OCI-LY3 (cell line): ENCODE measurements around the gene MACROD2.

ENCODE experiments used
- H2AFZ ChIP-seq: fragments of 200-600, 300-600 bp; shearing (Covaris generic); 2 replicates; pipeline ENCODE4 v1.6.0; 2014; ENCODE audit warnings: antibody characterized with exemption, low read depth, low read length
- H3K27ac ChIP-seq: fragments of 200-600, 300-600 bp; sonication (generic); 2 replicates; pipeline ENCODE4 v1.5.1; 2014; ENCODE audit warnings: mild to moderate bottlenecking, low read length, moderate library complexity, mixed read lengths
- H3K27me3 ChIP-seq: fragments of 200-600, 300-600 bp; sonication (generic); 2 replicates; pipeline ENCODE4 v1.6.1; 2014; ENCODE audit warnings: low read depth, low read length, mixed read lengths
- H3K36me3 ChIP-seq: fragments of 200-600, 300-600 bp; sonication (generic); replicated peaks from 2 replicates; pipeline ENCODE3; 2014; ENCODE audit warnings: low read depth, low read length, mixed read lengths
- H3K4me1 ChIP-seq: fragments of 300-600, 200-600 bp; sonication (generic); 2 replicates; pipeline ENCODE4 v1.6.1; 2014; ENCODE audit warnings: low read length, mixed read lengths
- H3K4me2 ChIP-seq: fragments of 200-600, 300-600 bp; sonication (generic); 2 replicates; pipeline ENCODE4 v1.6.1; 2014; ENCODE audit warnings: low read length, mixed read lengths
- H3K4me3 ChIP-seq: fragments of 300-600, 200-600 bp; sonication (generic); 2 replicates; pipeline ENCODE4 v1.5.1; 2014; ENCODE audit warnings: antibody characterized with exemption, mild to moderate bottlenecking, low read length, moderate library complexity
- H3K79me2 ChIP-seq: fragments of 300-600, 200-600 bp; shearing (Covaris generic); 2 replicates; pipeline ENCODE4 v1.6.1; 2014; ENCODE audit warnings: mild to moderate bottlenecking, low read length, mixed read lengths
- H3K9ac ChIP-seq: fragments of 300-600, 200-600 bp; shearing (Covaris generic); 2 replicates; pipeline ENCODE4 v1.6.0; 2014; ENCODE audit warnings: mild to moderate bottlenecking, low read length, moderate library complexity
- H3K9me3 ChIP-seq: fragments of 200-600, 300-600 bp; shearing (Covaris generic); 2 replicates; pipeline ENCODE4 v1.6.1; 2014; ENCODE audit warnings: low read length, mixed read lengths; ENCODE audit not compliant: insufficient read depth
- H4K20me1 ChIP-seq: fragments of 200-600, 300-600 bp; sonication (generic); 2 replicates; pipeline ENCODE4 v1.6.1; 2016; ENCODE audit warnings: low read length, mixed read lengths; ENCODE audit not compliant: insufficient read depth
- CTCF ChIP-seq: fragments of 200-600, 300-600 bp; sonication (generic); IDR thresholded peaks from 2 replicates; pipeline ENCODE4 v1.5.1; 2014; ENCODE audit warnings: antibody characterized with exemption, low read length, low read depth
- EZH2phosphoT487 ChIP-seq: fragments of 200-600 bp; shearing (Covaris generic); IDR thresholded peaks from 2 replicates; pipeline ENCODE4 v1.6.1; 2018; ENCODE audit warnings: antibody characterized with exemption, mixed run types, low read depth

The MACROD2 gene

GRCh38 chr20:14304472-14304871, 309.2 kb downstream of the MACROD2 start:
- TF ChIP-seq CTCF (no peak), EZH2phosphoT487 (no peak)
- Histone ChIP-seq H4K20me1 (no peaks in the 10 kb centered on the region), H3K9ac (no peak overlapping the region), H3K4me3 (no peak overlapping the region), H3K9me3 (no peaks in the 10 kb centered on the region), H3K4me1 (no peaks in the 10 kb centered on the region), H3K36me3 (no peaks in the 10 kb centered on the region), H2AFZ (no peak overlapping the region), H3K4me2 (no peak overlapping the region), H3K79me2 (no peaks in the 10 kb centered on the region), H3K27ac (no peak overlapping the region), H3K27me3 (no peaks in the 10 kb centered on the region)

- no peaks in the 10 kb centered on the region for H3K27me3 ChIP-seq
- no peak overlapping the region for H3K4me3 ChIP-seq
- TF ChIP-seq EZH2phosphoT487 = no peak
- no peak for TF ChIP-seq CTCF
- H3K9me3 ChIP-seq = no peaks in the 10 kb centered on the region
- no peak overlapping the region for H3K9ac ChIP-seq
- H2AFZ ChIP-seq = no peak overlapping the region
- H3K27ac ChIP-seq = no peak overlapping the region
- H3K36me3 ChIP-seq = no peaks in the 10 kb centered on the region
- no peaks in the 10 kb centered on the region for H3K4me1 ChIP-seq
- H4K20me1 ChIP-seq = no peaks in the 10 kb centered on the region
- H3K79me2 ChIP-seq = no peaks in the 10 kb centered on the region
- H3K4me2 ChIP-seq = no peak overlapping the region
Measured at GRCh38 chr20:14307956-14308355, 312.6 kb downstream of the MACROD2 start.

GRCh38 chr20:14310977-14311627, 315.8 kb downstream of the MACROD2 start:
- H3K27ac ChIP-seq = no peak overlapping the region
- H3K79me2 ChIP-seq = no peaks in the 10 kb centered on the region
- TF ChIP-seq CTCF (no peak), EZH2phosphoT487 (no peak)
- no peaks in the 10 kb centered on the region for H3K27me3 ChIP-seq
- H2AFZ ChIP-seq = no peak overlapping the region
- no peaks in the 10 kb centered on the region for H3K36me3 ChIP-seq
- no peak overlapping the region for H3K9ac ChIP-seq
- H3K4me2 ChIP-seq = no peak overlapping the region
- no peaks in the 10 kb centered on the region for H3K9me3 ChIP-seq
- H4K20me1 ChIP-seq = no peaks in the 10 kb centered on the region
- H3K4me1 ChIP-seq = no peaks in the 10 kb centered on the region
- no peak overlapping the region for H3K4me3 ChIP-seq

GRCh38 chr20:14312001-14312400, 316.7 kb downstream of the MACROD2 start:
- Histone ChIP-seq H3K9ac (no peak overlapping the region), H2AFZ (no peak overlapping the region), H3K27ac (no peak overlapping the region), H3K9me3 (no peaks in the 10 kb centered on the region), H3K4me2 (no peak overlapping the region), H3K4me3 (no peak overlapping the region), H3K4me1 (no peaks in the 10 kb centered on the region), H3K36me3 (no peaks in the 10 kb centered on the region), H3K27me3 (no peaks in the 10 kb centered on the region), H3K79me2 (no peaks in the 10 kb centered on the region), H4K20me1 (no peaks in the 10 kb centered on the region)
- TF ChIP-seq CTCF (no peak), EZH2phosphoT487 (no peak)
